K562 (cell line): Measurements from ENCODE around the gene ZNF302. TPM values are rescaled to one million over a fixed set of nuclear protein-coding genes. Genes with fewer than 3 reads are reported as not detected.

Experiments
- ADNP ChIP-seq: fragments of 200-800 bp; sonication (Bioruptor generic); IDR thresholded peaks from 2 replicates; pipeline ENCODE4 v1.6.1; 2016; ENCODE audit warnings: missing genetic modification characterization, missing compliant biosample characterization
- CBX5 ChIP-seq: IDR thresholded peaks from 2 replicates; pipeline ENCODE4 v1.6.1; 2014; ENCODE audit warnings: low read depth, borderline replicate concordance
- CREB1 ChIP-seq, 2 experiments: sonication (generic) in 1 of 2; formaldehyde crosslinking in 1 of 2; IDR thresholded peaks; 2 replicates each; pipeline versions ENCODE4 v1.6.1 to v1.8.0; 2012 to 2022; ENCODE audit warnings: inconsistent platforms in 1 of 2, mild to moderate bottlenecking in 1 of 2, missing genetic modification reagents in 1 of 2, moderate library complexity in 1 of 2
- E2F1 ChIP-seq: sonication (generic); formaldehyde crosslinking; IDR thresholded peaks from 2 replicates; pipeline ENCODE4 v1.8.1; 2023; ENCODE audit warnings: mild to moderate bottlenecking, missing genetic modification reagents, moderate library complexity
- E2F5 ChIP-seq: sonication (generic); formaldehyde crosslinking; IDR thresholded peaks from 2 replicates; pipeline ENCODE4 v1.8.0; 2022; ENCODE audit warnings: mild to moderate bottlenecking, missing genetic modification reagents
- FOXO4 ChIP-seq: fragments of 450-650 bp; formaldehyde crosslinking; IDR thresholded peaks from 2 replicates; pipeline ENCODE4 v1.4.0; 2020; ENCODE audit warnings: mild to moderate bottlenecking, moderate library complexity
- GABPA ChIP-seq: fragments of 200-800 bp; sonication (Bioruptor generic); conservative IDR thresholded peaks from 2 replicates; pipeline ENCODE4 v1.6.1; 2016; ENCODE audit warnings: low read depth, missing genetic modification characterization, missing compliant biosample characterization
- GTF2F1 ChIP-seq: IDR thresholded peaks from 2 replicates; pipeline ENCODE4 v1.6.1; 2011; ENCODE audit warnings: low read depth, low read length, improper control_type of control experiment
- HBP1 ChIP-seq: fragments of 450-650 bp; formaldehyde crosslinking; IDR thresholded peaks from 2 replicates; pipeline ENCODE4 v1.4.0; 2022; ENCODE audit warnings: missing genetic modification characterization
- IRF1 ChIP-seq: sonication (generic); formaldehyde crosslinking; IDR thresholded peaks from 2 replicates; pipeline ENCODE4 v1.8.0; 2022; ENCODE audit warnings: missing genetic modification reagents, mild to moderate bottlenecking, borderline replicate concordance
- KLF6 ChIP-seq: fragments of 250-450 bp; sonication (Bioruptor Pico); IDR thresholded peaks from 2 replicates; pipeline ENCODE4 v1.4.0; 2020; ENCODE audit warnings: mild to moderate bottlenecking, moderate library complexity, borderline replicate concordance
- NR0B1 ChIP-seq: fragments of 450-650 bp; IDR thresholded peaks from one replicate; pipeline ENCODE4 v1.6.1; 2018; ENCODE audit warnings: mild to moderate bottlenecking, moderate library complexity; ENCODE audit not compliant: partially characterized antibody
- RBFOX2 ChIP-seq: fragments of 200-400 bp; formaldehyde crosslinking; IDR thresholded peaks from 2 replicates; pipeline ENCODE4 v1.6.1; 2017; ENCODE audit warnings: low read depth, mild to moderate bottlenecking, low read length, moderate library complexity
- RBM39 ChIP-seq: fragments of 200-400 bp; formaldehyde crosslinking; optimal IDR thresholded peaks from 2 replicates; pipeline ENCODE3; 2018; ENCODE audit warnings: low read depth, low read length
- TAF1 ChIP-seq: IDR thresholded peaks from 2 replicates; pipeline ENCODE4 v1.6.1; 2011; ENCODE audit warnings: mild to moderate bottlenecking, low read length, moderate library complexity; ENCODE audit not compliant: insufficient read depth, control insufficient read depth, severe bottlenecking; ENCODE audit errors: extremely low read depth
- THAP12 ChIP-seq: fragments of 250-450 bp; sonication (Bioruptor Pico); IDR thresholded peaks from 2 replicates; pipeline ENCODE4 v1.9.0; 2021; ENCODE audit warnings: mild to moderate bottlenecking, inconsistent platforms
- polyA plus RNA-seq, 8 experiments: library from polyadenylated mRNA; depleted of rRNA in 4 of 8; stranded (reverse) in 5 of 8; unstranded in 3 of 8; fragments of >200 nt; fragmentation: Nextera tagmentation in 2 of 8; fragmentation: Illumina TruSeq in 1 of 8; extraction: Ambion mirVana in 2 of 8; extraction: Trizol in 1 of 8; gene quantifications; 2 replicates each; pipeline versions ENCODE4 v1.2.1 to v1.2.3, GENCODE V29; 2011 to 2014; ENCODE audit warnings: inconsistent platforms in 1 of 8, missing spikeins in 1 of 8
- total RNA-seq, 7 experiments: library from RNA; depleted of rRNA in 6 of 7; stranded (reverse); fragments of >200 nt in 6 of 7; fragmentation: Illumina TruSeq in 2 of 7; extraction: Trizol in 2 of 7; gene quantifications; 2 replicates each; pipeline versions ENCODE4 v1.2.1 to v1.2.3, GENCODE V29; 2011 to 2021; ENCODE audit warnings: low replicate concordance in 1 of 7

Gene ZNF302
- total and polyA plus RNA-seq, 9 of the 15 experiments (the other 6 are each of a cell fraction or from before 2014, with no cell fraction given) = 0.08 to 1.0 (median 0.27) TPM; not detected in 1

GRCh38 chr19:34733746-34734536, 56.5 kb downstream of the ZNF302 start, which contains the start of gene ZNF181 (continued):
- 0 out of 2 replicates have a peak, but pooled peaks have one; percentile 57 for TF ChIP-seq THAP12
- no peak for TF ChIP-seq ADNP (tag)
- TF ChIP-seq NR0B1 = no peak
- TF ChIP-seq GABPA (tag) = peak; percentile 95
- no peak for TF ChIP-seq KLF6 (CRISPR knock-in tag)
- TF ChIP-seq GTF2F1 = no peak
- TF ChIP-seq TAF1 = peak; percentile 73
- TF ChIP-seq E2F5 = no peak
- no peak for TF ChIP-seq CBX5
- no peak for TF ChIP-seq CREB1 (IDR thresholded peaks at IDR 0.05)
- TF ChIP-seq CREB1 (CRISPR knock-in tag; IDR thresholded peaks at IDR 0.05) = peak; percentile 97
- TF ChIP-seq RBM39 = no peak
- no peak for TF ChIP-seq FOXO4 (CRISPR knock-in tag)
- TF ChIP-seq RBFOX2 = peak; percentile 99
- no peak for TF ChIP-seq HBP1 (CRISPR knock-in tag)
- no peak for TF ChIP-seq IRF1 (CRISPR knock-in tag)
- 0 out of 2 replicates have a peak, but pooled peaks have one; percentile 37 for TF ChIP-seq E2F1 (CRISPR knock-in tag)
